Fibroblast of gingiva (primary cell): ENCODE results near the gene RWDD2A.

Experiments
- DNase-seq: peaks from one replicate; pipeline ENCODE4 v3.0.0-alpha.2; 2011; ENCODE audit warnings: low read depth

The RWDD2A gene

DNA sequence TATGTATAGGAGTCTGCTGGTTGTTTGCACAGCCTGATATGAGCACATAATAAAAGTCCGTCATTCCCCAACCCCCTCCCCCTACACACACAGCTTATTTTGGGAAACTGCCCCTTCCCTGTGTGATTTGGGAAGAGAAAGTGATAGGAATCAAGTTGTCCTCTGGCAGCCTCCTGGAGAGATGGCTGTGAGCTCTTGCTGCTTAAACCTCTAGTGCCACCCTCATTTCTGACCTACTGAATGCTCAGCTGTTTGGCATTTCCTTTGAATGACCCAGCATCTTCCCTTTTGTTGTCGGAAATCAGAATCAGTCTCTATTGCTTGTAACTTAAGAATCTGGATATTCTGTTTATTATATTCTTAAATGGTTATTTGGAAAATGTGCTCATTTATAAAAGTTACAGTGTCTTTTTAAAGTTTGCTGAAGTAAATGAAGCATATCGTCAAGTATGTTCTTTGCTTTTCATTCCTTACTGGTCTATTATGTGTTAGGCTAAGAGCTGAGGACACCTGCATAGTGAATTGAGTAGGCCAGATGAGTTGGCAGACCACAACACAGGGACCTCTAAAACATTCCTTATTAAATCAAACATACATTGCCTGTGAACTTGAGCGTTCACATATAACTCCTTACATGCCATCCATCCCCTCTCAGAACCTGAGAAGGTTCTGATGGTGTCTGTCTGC lies 5.5 kb downstream of the RWDD2A start:
- DNase-seq: peak; percentile 35

DNA sequence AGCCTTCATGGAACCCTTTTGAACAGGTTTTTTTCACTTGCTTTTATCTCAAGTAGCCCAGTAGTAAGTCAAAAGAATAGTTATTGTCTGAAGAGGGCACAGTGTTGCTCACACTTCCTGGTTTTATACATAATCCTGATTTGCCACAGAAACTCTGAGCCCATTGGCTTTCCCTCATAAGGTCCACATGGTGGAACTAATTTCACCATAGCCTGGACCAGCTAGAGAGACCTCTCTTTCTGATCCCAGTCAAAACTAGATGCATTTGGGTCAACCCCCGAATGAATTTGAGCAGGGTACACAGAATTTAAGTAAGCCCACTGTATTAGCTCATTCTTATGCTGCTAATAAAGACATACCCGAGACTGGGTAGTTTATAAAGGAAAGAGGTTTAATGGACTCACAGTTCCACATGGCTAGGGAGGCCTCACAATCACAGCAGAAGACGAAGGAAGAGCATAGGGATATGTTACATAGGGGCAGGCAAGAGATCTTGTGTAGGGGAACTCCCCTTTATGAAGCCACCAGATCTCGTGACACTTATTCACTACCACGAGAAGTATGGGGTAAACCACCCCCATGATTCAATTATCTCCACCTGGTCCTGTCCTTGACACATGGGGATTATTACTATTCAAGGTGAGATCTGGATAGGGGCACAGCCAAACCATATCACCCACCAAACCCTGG lies 6.2 kb downstream of the RWDD2A start:
- no peak for DNase-seq

DNA sequence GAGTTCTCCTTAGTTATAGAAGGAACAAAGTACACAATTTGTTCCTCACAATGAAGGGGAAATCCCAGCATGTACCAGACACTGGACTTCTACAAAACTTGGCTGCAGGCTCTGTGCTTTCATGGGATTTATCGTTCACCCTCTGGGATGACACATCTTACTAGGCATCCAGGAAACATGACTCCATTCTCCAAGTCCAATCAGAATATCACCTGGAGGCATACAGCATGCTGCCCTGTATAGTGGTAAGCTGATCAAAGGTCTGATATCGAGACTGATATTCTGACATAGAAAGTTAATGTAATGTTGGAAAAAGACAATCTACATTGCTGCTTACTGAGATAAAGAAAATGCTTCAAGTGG lies 6.7 kb downstream of the RWDD2A start:
- no peak for DNase-seq

DNA sequence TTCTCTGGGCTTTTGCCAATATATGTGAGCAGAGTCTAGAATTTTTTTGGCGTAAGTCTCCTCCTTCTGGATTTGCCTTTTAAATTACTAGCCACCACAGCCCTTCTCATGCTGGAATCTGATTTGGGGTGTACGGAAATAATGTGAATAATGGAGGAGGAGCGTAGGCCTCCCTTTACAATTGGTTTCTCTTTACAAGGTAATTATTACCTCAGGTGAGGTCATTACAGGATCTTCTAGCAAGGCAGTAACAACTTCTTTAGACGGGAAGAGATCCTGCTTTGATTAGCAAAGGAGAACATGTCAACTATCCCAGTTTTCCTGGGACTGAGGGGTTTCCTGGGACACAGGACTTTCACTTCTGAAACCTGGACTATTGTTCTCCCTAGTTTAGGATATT lies 8.9 kb downstream of the RWDD2A start:
- DNase-seq: no peak

DNA sequence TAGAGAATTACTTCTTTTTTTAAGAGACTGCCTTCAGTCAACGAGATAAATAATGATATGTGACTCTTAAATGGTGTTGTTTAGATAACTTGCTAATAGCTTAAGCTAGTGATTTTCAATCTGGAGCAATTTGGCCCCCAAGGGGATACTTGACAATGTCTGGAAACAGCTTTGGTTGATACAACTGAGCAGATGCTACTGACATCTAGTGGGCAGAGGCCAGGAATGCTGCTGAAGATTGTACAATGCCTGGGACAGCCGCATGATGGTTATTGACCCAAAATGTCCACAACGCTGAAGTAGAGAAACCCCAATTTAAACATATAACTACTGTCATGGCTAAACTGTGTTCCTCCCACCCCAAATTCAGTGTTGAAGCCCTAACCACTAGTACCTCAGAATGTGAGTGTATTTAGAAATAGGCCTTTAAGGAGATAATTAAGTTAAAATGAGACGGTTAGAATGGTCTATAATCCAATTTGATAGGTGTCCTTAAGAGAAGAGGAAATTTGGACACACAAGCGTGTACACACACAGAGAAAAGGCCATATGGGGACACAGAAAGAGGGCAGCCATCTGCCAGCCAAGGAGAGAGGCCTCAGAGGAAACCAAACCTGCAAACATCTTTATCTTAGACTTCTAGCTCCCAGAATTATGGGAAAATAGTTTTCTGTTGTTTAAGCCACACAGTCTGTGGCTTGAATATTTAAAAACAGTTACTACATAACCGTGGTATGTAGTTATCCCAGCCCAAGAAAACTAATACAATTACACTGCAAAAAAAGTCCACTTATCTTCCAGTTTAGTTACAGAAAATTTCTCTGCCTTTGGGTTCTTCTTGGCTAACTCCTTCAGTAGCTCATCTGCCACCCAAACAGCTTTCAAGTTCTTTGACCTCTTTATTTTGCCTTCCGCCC lies 22.2 kb downstream of the RWDD2A start:
- peak; percentile 79 for DNase-seq

DNA sequence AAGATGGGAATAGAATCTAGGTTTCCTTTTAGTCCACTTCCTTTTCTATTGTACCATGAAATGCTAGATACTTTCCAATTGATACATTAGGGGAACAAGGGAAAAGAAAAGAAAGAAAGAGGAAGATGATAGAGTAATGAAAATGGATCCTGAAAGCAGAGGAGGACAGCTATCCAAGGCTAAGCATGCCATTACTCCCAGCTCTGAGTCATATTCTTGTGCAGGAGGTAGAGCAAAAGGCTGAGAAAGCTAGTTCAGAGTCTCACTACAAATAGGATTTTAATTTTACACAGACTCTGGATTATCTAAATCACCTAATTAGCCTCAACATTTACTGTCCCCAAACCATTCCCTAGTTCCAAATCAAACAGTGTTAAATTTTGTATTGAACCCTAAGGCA lies 23.6 kb downstream of the RWDD2A start:
- DNase-seq: no peak

DNA sequence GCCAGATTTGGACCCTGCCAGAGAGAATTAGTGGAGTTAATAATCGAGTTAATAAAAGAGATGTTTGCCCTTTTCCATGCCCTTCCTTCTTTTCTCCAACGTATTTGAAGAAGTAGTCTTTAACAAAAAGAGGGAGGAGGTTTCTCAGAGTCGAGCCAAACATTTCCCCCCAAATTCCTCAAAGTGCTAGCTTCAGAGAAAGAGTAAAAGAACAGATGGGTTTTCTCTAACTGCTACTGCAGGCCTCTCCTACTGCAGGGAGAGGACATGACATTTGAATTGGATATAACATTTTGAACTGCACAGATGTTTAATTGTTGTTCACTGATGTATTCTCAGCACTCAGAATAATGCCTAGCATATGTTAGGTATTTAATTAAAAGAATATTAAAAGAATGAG lies 25.5 kb downstream of the RWDD2A start:
- no peak for DNase-seq

DNA sequence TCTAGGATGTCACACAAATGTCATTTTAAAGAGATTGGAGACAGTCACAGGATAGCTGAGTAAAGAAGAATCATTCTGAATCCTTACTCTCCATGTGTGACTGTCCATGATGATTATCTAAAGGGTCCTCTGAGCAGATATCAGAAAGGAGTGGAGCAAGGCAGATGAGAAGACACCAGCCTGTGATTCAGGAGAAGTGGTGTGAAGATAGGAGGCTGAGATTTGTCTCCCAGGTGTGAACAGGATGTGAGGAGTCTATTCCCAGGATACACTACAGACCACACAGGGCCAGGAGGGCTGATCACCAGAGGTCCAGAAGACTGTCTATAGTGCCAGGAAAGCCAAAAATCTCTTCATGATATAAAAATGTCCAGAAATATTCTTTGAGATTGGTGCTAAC lies 27.0 kb downstream of the RWDD2A start:
- no peak for DNase-seq

DNA sequence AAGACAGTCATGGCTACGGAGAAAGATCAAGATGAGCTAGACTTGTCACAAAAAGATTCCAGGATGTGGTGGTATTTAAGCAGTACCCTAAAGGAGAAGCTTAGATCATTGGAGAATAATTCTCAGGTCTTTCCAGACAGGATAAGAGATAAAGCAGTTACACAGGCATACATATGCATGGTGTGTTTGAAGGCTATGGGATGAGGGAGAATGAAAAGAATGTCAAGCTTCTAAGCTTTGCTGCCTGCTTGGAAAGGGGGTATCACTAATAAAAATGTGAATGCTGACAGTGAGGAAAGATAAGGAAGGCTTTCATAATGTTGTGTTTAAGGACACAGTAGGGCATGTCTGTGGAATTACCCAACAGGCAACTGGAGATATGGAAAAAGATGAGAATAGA lies 28.1 kb downstream of the RWDD2A start:
- no peak for DNase-seq

DNA sequence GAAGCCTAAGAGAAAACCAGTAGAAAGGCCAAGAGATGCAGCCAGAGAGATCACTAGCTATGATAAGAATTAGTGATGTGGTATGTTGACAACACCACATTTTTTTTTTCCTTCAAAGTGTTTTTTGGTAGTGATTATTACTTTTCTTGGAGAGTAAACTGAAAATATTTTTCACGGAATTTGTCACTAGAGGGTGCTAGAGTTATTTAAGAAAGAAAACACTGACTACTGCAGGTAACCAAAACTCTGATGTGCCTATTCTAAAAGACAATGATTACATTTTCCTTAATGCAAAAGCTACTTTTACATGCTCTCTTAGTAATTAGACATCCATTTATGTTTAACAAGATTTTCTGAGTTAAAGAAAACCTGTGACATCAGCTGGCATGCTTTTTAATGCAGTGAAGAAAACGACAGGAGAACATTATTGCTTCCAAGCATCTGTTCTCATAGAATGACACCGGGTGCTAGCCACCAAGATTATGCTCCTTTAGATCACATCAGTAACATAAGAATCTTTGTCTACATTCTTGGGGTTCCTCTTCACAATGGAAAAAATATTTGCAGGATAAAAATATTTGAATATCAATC lies 28.8 kb downstream of the RWDD2A start:
- peak; percentile 26 for DNase-seq

DNA sequence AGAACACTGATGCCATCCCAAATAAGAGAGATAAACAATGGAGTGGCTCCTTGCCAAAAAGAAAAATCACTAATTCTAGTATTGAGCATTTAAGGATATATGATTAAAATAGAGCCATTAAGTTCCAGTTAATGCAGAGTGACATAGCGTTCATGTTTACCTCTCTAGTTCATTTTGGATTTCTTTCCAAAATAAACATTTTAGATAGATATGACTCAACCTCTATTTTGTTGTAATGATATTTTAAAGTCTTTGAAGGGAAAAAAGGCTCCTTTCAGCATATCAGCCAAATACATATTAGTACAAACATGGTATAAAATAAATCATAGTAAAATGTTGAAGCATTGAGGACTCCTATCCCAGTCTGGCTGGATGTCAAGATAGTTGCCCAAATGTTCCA lies 33.4 kb downstream of the RWDD2A start:
- DNase-seq: no peak

DNA sequence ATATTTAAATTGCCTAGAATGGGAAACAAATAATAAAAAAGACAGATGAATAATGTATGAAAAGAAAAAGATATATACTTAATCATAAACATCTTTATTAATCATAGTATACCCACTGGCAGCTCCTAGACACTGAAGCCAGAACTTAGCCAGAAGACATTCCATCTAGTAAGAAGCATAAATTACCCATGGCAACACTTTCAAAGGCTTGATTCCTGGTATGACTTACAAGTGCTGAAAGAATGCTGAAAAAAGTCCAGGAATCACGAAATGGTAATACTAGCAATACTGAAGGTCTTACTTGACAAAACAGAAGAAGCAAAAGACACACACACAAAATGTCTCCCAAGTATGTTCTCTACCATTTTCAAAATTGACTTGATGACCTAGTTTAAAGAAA lies 38.0 kb downstream of the RWDD2A start:
- peak; percentile 91 for DNase-seq

DNA sequence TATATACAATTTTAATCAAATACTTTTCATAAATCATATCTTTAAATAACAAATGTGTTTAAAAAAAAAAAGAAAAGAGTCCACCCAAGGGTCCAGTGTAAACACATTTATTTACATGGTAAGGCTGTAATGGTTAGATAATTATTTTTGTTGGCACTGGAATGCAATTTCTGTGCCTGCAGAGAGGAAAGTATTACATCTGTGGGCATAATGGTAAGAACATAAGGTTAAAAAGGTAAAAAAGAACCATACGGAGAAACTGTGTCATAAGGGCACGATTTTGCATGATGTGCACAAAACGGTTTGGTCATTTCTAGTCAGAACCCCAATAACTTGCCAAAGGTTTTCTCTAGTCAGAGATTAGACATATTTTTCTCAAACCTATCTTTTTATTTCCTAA lies 54.3 kb downstream of the RWDD2A start:
- peak; percentile 26 for DNase-seq
